CD4-positive, alpha-beta T cell treated with Interleukin-4 for 4 hours (primary cell): Measurements from ENCODE around the gene MADCAM1.
"Not testable (repeated sequence)": the region's sequence is repeated elsewhere in the genome, so short reads cannot be mapped to it uniquely, and the experiment has no call there.

Experiments used
- DNase-seq: peaks from one replicate; pipeline ENCODE4 v3.0.0-alpha.2; 2020

The MADCAM1 gene

GRCh38 chr19:465056-465816 is 31.1 kb upstream of the MADCAM1 start:
- no peak for DNase-seq

- no peak for DNase-seq
Observed at GRCh38 chr19:467554-467953, 28.7 kb upstream of the MADCAM1 start.

- DNase-seq = no peak
Observed at GRCh38 chr19:468587-469256, 27.6 kb upstream of the MADCAM1 start.

GRCh38 chr19:469833-470232 is 26.5 kb upstream of the MADCAM1 start:
- DNase-seq = no peak

GRCh38 chr19:470701-471100 is 25.6 kb upstream of the MADCAM1 start:
- DNase-seq = no peak

- DNase-seq = no peak
Observed at GRCh38 chr19:472005-472858, 24.1 kb upstream of the MADCAM1 start.

- DNase-seq = no peak
Observed at GRCh38 chr19:474126-475078, 21.9 kb upstream of the MADCAM1 start.

- no peak for DNase-seq
Observed at GRCh38 chr19:475360-475759, 20.9 kb upstream of the MADCAM1 start.

GRCh38 chr19:478236-478903 is 17.9 kb upstream of the MADCAM1 start:
- DNase-seq = no peak

GRCh38 chr19:478976-479375 is 17.3 kb upstream of the MADCAM1 start:
- DNase-seq = no peak

GRCh38 chr19:480016-480855 is 16.1 kb upstream of the MADCAM1 start:
- DNase-seq = peak; percentile 28

- DNase-seq = not testable (repeated sequence)
Observed at GRCh38 chr19:481100-481499, 15.2 kb upstream of the MADCAM1 start.

GRCh38 chr19:482186-483041 is 13.9 kb upstream of the MADCAM1 start:
- no peak for DNase-seq

GRCh38 chr19:483332-484072 is 12.8 kb upstream of the MADCAM1 start:
- no peak for DNase-seq

GRCh38 chr19:484494-484893 is 11.8 kb upstream of the MADCAM1 start:
- no peak for DNase-seq

- no peak for DNase-seq
Observed at GRCh38 chr19:485077-485476, 11.2 kb upstream of the MADCAM1 start.

- DNase-seq = no peak
Observed at GRCh38 chr19:485583-486236, 10.6 kb upstream of the MADCAM1 start.
